Astrocyte of the spinal cord (primary cell): ENCODE results near the gene HID1.
A peak's percentile ranks its signal among the peaks of the same experiment; 100 is the strongest.
"Not testable (repeated sequence)": the region's sequence is repeated elsewhere in the genome, so short reads cannot be mapped to it uniquely, and the experiment has no call there.

Experiments used
- DNase-seq: peaks from one replicate; pipeline ENCODE4 v3.0.0; 2011; ENCODE audit warnings: low read depth, low spot score
- H3K4me3 ChIP-seq: 2 replicates; pipeline ENCODE4 v1.5.1; 2011; ENCODE audit warnings: low read depth, mild to moderate bottlenecking, low read length, moderate library complexity
- in situ Hi-C: cut with HindIII; loops from 2 replicates; pipeline ENCODE4 v1.10.0; 2017; ENCODE audit warnings: low sequenced_read_pairs
- TF ChIP-seq, protein P1 (sequence below): IDR thresholded peaks from 2 replicates; pipeline ENCODE4 v1.5.1; 2012; ENCODE audit warnings: low read depth, mild to moderate bottlenecking, low read length, inconsistent platforms

Gene HID1

DNA sequence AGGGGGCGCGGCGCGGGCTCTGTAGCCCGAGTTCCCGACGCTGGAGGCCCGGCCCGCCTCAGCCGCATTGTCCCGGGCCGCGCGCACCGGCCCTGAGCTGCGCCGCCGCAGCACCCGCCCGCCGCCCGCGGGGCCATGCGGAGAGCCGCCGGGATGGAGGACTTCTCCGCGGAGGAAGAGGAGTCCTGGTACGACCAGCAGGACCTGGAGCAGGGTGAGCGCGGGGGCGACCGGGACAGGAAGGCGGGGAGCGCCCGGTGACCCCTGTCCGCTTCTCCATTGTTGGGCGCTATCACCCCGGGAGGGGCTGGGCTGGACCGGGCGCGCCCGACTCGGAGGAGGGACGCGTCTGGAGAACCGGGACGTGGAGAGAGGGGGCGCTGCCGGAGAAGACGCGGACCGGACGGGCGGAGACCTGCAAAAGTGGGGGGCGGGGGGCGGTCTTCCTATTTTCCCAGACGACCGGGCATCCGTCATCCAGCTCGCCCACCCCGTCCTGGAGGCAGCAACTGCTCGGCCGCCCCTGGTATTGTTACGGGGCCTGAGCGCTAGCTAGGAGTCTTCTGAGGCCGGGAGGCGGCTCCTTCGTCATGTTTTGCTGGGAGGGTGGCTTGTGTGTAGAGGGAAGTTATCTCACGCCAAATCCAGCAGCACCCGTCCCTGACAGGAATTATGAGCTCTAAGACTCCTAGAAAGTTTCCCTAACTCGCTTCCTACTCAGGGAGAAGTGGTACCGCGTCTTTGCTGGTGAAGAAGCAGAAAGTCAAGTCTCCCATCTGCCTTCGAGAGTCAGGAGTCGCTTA lies 15.6 kb upstream of the HID1 start:
- TF ChIP-seq, protein P1, sequence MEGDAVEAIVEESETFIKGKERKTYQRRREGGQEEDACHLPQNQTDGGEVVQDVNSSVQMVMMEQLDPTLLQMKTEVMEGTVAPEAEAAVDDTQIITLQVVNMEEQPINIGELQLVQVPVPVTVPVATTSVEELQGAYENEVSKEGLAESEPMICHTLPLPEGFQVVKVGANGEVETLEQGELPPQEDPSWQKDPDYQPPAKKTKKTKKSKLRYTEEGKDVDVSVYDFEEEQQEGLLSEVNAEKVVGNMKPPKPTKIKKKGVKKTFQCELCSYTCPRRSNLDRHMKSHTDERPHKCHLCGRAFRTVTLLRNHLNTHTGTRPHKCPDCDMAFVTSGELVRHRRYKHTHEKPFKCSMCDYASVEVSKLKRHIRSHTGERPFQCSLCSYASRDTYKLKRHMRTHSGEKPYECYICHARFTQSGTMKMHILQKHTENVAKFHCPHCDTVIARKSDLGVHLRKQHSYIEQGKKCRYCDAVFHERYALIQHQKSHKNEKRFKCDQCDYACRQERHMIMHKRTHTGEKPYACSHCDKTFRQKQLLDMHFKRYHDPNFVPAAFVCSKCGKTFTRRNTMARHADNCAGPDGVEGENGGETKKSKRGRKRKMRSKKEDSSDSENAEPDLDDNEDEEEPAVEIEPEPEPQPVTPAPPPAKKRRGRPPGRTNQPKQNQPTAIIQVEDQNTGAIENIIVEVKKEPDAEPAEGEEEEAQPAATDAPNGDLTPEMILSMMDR: peak; percentile 47
- peak; percentile 78 for DNase-seq
- in situ Hi-C loops: no loop called here
- peak overlapping the region; percentile 71 for H3K4me3 ChIP-seq

DNA sequence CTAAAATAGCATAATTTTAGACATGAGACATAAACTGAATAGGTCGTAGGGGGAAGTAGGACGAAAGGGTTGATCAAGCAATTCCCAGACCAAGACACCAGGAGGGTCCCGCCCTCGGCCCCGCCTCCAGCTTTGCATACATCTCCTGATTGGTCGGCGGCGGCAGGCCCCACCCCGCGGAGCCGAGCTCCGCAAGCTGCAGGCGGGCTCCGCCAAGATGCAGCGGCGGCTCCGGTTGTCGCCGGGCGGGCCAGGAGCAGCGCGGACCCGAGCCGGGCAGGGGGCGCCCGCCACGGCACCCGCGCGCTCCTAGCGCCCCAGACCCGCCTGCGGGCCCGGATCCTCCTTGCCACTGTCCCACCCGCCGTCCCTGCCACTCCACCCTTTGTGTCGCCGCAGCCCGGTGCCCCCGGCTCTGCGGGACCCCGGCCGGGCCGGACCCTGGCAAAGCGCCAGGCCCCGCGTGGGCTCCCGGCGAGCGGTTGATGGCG lies 14.9 kb upstream of the HID1 start, which contains the start of gene CDR2L:
TSS of gene CDR2L (plus strand) at position 215 of the 491 bp plus-strand sequence. CDS start 412 bp downstream, outside the sequence.
- TF ChIP-seq, protein P1: no peak
- DNase-seq: peak; percentile 95
- H3K4me3 ChIP-seq: peak within 1 kb of the TSS; percentile 71
- in situ Hi-C loops: no loop called here

DNA sequence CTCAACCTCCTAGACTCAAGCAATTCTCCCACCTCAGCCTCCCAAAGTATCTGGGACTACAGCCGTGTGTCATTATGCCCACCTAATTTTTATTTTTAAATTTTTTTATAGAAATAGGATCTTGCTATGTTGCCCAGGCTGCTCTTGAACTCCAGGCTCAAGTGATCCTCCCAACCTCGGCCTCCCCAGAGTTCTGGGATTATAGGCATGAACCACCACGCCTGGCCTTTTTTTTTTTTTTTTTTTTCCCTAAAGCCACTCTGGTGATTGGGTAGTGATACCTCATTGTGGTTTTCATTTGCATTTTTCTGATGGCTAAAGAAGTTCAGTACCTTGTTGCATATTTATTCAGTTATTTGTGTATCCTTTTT lies 13.6 kb upstream of the HID1 start:
- in situ Hi-C loops: no loop called here
- TF ChIP-seq, protein P1: no peak
- no peak for DNase-seq

DNA sequence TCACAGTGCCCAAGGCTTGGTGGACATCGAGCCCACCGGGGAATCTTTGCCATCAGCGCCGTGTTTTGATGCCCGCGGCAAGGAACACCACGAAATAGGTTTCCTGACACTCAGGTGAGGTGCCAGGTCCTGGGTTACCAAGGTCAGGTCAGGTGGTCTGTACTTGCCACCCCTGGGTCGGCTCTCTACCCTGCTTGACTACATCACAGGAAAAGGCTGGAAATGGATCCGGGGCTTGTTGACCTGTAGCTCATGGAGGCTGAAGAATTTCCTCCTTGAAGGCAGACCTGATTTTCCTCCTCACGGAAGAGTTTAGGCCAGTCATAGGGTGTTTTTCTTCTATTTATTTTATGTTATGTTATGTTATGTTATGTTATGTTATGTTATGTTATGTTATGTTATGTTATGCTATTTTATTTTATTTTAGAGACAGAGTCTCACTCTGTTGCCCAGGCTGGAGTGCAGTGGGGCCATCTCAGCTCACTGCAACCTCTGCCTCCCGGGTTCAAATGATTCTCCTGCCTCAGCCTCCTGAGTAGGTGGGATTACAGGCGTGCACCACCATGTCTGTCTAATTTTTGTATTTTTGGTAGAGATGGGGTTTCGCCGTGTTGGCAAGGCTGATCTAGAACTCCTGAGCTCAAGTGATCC lies 10.2 kb upstream of the HID1 start:
- DNase-seq, in situ Hi-C loops: not testable (repeated sequence)
- peak overlapping the region; percentile 58 for H3K4me3 ChIP-seq

More for the DNA sequence above, 13.6 kb upstream of the HID1 start:
- H3K4me3 ChIP-seq: no peak overlapping the region

DNA sequence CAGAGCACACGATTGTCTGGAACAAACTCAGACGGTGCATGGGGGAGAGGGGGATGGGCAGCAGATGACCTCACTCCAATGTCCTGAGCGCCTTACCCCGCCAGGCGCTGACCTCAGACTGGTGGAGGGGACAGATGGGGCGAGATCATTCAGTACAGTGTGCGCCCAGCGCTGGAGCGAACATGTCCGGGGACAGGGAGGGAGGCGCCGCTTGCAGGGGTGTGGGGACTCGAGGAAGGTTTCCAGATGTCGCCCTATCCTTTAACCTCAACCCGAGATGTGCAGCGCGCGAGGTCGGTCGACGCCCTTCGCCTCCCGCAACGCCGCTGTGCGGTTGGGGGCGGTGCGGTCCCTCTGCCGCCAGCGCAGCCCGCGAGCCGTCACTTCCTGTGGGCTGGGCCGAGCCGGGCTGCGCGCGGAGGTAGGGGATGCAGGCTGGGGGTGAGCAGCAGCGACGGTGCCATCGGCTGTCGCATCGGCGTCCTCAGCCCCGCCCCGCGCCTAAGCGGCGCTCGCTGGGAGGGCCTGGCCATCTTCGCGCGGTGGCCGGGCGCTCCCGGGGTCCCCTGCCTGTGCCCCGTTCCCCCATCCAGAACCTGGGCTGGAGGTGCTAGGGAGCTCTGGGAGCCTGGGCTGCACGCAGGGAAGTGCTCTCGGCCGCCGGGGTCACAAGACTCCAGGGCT lies 9.6 kb upstream of the HID1 start:
- in situ Hi-C loops: no loop called here
- DNase-seq: peak; percentile 28
- peak overlapping the region; percentile 58 for H3K4me3 ChIP-seq
- TF ChIP-seq, protein P1: no peak

DNA sequence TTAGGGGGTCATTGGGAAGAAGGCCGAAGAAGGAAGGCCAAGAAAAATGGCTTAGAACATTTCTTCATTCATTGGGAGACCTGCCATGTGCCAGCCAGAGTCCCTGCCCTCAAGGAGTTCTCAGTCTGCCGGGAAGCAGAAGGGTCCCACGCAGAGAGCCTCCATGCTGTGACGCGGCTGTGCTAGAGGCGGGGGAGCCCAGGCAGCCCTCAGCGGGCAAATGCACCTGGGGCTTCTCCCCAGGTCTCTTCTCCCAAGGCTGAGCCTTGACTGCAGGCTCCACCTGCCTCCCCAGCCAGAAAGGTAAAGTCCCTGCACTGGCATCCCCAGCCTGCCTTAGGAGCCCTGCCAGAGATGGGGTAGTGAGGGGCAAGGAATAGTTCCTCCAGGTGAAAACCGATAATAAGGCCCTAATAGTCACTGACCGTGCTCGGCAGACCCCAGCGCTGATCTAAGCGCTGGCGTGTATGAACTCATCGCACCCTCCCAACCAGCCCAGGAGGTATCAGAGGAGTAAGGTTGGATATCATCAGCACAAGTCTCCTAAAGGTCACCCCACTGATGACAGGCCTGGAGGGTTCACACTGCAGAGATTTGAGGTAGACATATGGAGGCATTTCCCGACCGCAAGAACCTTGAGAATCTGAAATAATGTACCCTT lies 8.9 kb upstream of the HID1 start:
- in situ Hi-C loops: no loop called here
- TF ChIP-seq, protein P1: no peak
- no peak for DNase-seq
- H3K4me3 ChIP-seq: peak overlapping the region; percentile 58
